GM06990 (cell line): ENCODE measurements around the gene PPFIA2.
"Not testable (repeated sequence)": the region's sequence is repeated elsewhere in the genome, so short reads cannot be mapped to it uniquely, and the experiment has no call there.

Source experiments
- DNase-seq: peaks from one replicate; pipeline ENCODE4 v3.0.0-alpha.2; 2011; ENCODE audit not compliant: insufficient read length; ENCODE audit errors: extremely low read depth
- H3K27me3 ChIP-seq: replicated peaks from 2 replicates; pipeline ENCODE4 v1.6.0; 2011; ENCODE audit warnings: low read length; ENCODE audit not compliant: control insufficient read depth, insufficient read depth
- H3K36me3 ChIP-seq: 2 replicates; pipeline ENCODE4 v1.5.1; 2011; ENCODE audit warnings: low read length; ENCODE audit not compliant: control insufficient read depth, insufficient read depth
- H3K4me3 ChIP-seq: replicated peaks from 2 replicates; pipeline ENCODE4 v1.5.1; 2011; ENCODE audit warnings: low read depth, mild to moderate bottlenecking, control low read depth, low read length
- CTCF ChIP-seq: IDR thresholded peaks from 2 replicates; pipeline ENCODE4 v1.5.1; 2011; ENCODE audit warnings: low read length, control low read depth, mild to moderate bottlenecking, inconsistent platforms; ENCODE audit not compliant: insufficient read depth, poor library complexity, severe bottlenecking

Gene PPFIA2

GRCh38 chr12:81222846-81223592, 536.1 kb downstream of the PPFIA2 start:
- Histone ChIP-seq H3K36me3 (no peaks in the 10 kb centered on the region), H3K27me3 (no peaks in the 10 kb centered on the region), H3K4me3 (no peak overlapping the region)
- no peak for TF ChIP-seq CTCF
- DNase-seq = no peak

- no peak for TF ChIP-seq CTCF
Measured at GRCh38 chr12:81221681-81222080, 537.5 kb downstream of the PPFIA2 start.

GRCh38 chr12:81216739-81217138, 542.4 kb downstream of the PPFIA2 start:
- H3K36me3 ChIP-seq = no peaks in the 10 kb centered on the region
- no peak for DNase-seq

More at GRCh38 chr12:81221681-81222080, 537.5 kb downstream of the PPFIA2 start:
- DNase-seq = no peak
- H3K4me3 ChIP-seq = no peak overlapping the region
- no peaks in the 10 kb centered on the region for H3K36me3 ChIP-seq
- H3K27me3 ChIP-seq = no peaks in the 10 kb centered on the region

GRCh38 chr12:81212996-81213696, 546.0 kb downstream of the PPFIA2 start:
- no peak for DNase-seq
- Histone ChIP-seq H3K27me3 (no peaks in the 10 kb centered on the region), H3K4me3 (no peak overlapping the region), H3K36me3 (no peaks in the 10 kb centered on the region)
- no peak for TF ChIP-seq CTCF

More at GRCh38 chr12:81216739-81217138, 542.4 kb downstream of the PPFIA2 start:
- Histone ChIP-seq H3K4me3 (no peak overlapping the region), H3K27me3 (no peaks in the 10 kb centered on the region)
- TF ChIP-seq CTCF = no peak

- no peak overlapping the region for H3K4me3 ChIP-seq
- no peaks in the 10 kb centered on the region for H3K27me3 ChIP-seq
- H3K36me3 ChIP-seq = no peaks in the 10 kb centered on the region
- TF ChIP-seq CTCF = no peak
- no peak for DNase-seq
Measured at GRCh38 chr12:81211306-81211705, 547.8 kb downstream of the PPFIA2 start.

- H3K27me3 ChIP-seq, H3K4me3 ChIP-seq, H3K36me3 ChIP-seq, DNase-seq: not testable (repeated sequence)
Measured at GRCh38 chr12:81209772-81210225, 549.4 kb downstream of the PPFIA2 start.
